ENCODE measurements around the gene RNF113B.

GRCh38 chr13:98201984-98202383 is 24.9 kb upstream of the RNF113B start:
- TF ChIP-seq, protein P1, sequence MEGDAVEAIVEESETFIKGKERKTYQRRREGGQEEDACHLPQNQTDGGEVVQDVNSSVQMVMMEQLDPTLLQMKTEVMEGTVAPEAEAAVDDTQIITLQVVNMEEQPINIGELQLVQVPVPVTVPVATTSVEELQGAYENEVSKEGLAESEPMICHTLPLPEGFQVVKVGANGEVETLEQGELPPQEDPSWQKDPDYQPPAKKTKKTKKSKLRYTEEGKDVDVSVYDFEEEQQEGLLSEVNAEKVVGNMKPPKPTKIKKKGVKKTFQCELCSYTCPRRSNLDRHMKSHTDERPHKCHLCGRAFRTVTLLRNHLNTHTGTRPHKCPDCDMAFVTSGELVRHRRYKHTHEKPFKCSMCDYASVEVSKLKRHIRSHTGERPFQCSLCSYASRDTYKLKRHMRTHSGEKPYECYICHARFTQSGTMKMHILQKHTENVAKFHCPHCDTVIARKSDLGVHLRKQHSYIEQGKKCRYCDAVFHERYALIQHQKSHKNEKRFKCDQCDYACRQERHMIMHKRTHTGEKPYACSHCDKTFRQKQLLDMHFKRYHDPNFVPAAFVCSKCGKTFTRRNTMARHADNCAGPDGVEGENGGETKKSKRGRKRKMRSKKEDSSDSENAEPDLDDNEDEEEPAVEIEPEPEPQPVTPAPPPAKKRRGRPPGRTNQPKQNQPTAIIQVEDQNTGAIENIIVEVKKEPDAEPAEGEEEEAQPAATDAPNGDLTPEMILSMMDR (IDR thresholded peaks at IDR 0.05; ENCODE audit: low read depth, low read length, poor library complexity, severe bottlenecking): no peak
- TF ChIP-seq EZH2phosphoT487 (IDR thresholded peaks at IDR 0.05; ENCODE audit: borderline replicate concordance, low read length): no peak

Measured in DOHH2 (cell line).